ENCODE results near the gene FUCA1.
"Not testable (repeated sequence)": the region's sequence is repeated elsewhere in the genome, so short reads cannot be mapped to it uniquely, and the experiment has no call there.

The FUCA1 gene

DNA sequence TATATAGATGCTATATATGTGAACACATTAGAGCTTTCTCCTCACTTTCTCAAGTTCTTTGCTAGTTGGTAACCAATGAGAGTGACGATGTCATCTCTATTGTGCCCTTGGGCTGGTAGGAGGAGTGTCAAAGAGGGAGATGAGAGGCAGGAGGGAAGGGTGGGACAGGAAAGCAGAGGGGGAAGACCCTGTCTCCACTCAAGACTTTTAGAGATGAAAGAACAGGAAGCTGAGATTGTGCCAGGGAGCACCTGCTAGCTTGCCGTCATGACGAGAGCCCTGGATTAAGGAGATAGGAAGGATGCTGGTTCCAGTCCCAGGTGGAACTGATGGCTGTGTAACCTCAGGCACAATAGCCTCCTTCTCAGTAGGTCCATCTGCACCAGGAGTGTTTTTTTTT, 28.4 kb upstream of the FUCA1 start:
- DNase-seq (ENCODE audit: low read depth in 2 of 2, low spot score in 1 of 2) = no peak

- no peak for DNase-seq (ENCODE audit: low read depth in 2 of 2, low spot score in 1 of 2)
Observed at GRCh38 chr1:23895993-23896392, 27.9 kb upstream of the FUCA1 start.

- DNase-seq (ENCODE audit: low read depth in 2 of 2, low spot score in 1 of 2) = no peak
Observed at GRCh38 chr1:23895082-23895481, 27.0 kb upstream of the FUCA1 start.

GRCh38 chr1:23889074-23889473, 21.0 kb upstream of the FUCA1 start:
- DNase-seq (ENCODE audit: low read depth in 2 of 2, low spot score in 1 of 2) = no peak

DNA sequence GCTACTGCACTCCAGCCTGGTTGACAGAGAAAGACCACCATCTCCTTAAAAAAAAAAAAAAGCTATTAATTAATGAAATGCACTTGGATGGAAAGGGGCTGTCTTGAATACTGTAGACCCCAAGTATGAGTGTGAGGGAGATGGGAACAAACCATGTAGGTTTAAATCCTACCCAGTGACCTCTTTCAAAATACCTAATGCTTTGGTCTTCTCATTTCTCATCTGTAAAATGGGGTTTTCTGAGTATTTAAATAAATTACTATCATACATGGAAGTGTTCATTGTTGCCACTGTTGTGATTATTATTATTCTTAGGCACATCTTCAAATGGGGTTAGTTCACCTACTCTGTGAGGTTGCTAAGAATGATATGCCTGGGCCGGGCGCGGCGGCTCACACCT, 17.1 kb upstream of the FUCA1 start:
- DNase-seq (ENCODE audit: low read depth in 2 of 2, low spot score in 1 of 2) = no peak

- DNase-seq (ENCODE audit: low read depth in 2 of 2, low spot score in 1 of 2) = no peak
Observed at GRCh38 chr1:23882746-23883145, 14.7 kb upstream of the FUCA1 start.

DNA sequence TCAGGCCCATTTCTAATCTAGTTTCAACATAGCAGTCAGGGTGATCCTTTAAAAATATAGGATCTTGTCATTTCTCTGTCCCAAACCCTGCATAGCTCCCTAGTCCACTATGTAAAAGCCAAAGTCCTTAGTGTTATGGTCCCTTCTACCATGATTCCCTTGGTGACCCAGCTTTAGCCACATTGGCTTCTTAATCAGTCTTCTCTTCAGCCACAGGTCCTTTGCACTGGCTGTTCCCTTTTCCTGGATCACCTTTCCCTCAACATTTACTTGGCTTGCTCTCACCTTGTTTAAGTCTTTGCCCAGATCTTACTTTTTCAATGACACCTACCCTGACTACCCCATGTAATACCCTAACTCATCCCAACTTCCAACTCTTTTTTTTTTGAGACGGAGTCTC, 11.7 kb upstream of the FUCA1 start:
- DNase-seq (ENCODE audit: low read depth in 2 of 2, low spot score in 1 of 2) = no peak

DNA sequence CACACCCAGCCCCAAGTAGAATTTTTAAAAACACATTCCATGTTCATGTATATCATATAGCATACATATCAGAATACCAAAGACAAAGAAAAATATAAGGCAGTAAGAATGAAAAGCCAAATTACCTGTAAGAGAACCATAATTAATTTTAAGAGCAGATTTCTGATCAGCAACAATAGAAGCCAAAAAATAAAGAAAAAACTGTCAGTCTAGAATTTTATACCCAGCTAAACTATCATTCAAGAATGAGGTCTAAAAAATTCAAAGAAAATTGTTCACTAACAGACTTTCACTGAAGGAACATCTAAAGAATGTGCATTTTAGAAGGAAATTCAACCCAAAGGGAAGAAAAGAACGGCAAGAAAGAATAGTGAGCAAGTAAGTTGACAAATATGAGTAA, 10.6 kb upstream of the FUCA1 start:
- DNase-seq (ENCODE audit: low read depth in 2 of 2, low spot score in 1 of 2) = no peak

GRCh38 chr1:23875382-23875781, 7.3 kb upstream of the FUCA1 start:
- no peak for DNase-seq (ENCODE audit: low read depth in 2 of 2, low spot score in 1 of 2)

- DNase-seq (ENCODE audit: low read depth in 2 of 2, low spot score in 1 of 2) = no peak
Observed at GRCh38 chr1:23872421-23872820, 4.3 kb upstream of the FUCA1 start.

DNA sequence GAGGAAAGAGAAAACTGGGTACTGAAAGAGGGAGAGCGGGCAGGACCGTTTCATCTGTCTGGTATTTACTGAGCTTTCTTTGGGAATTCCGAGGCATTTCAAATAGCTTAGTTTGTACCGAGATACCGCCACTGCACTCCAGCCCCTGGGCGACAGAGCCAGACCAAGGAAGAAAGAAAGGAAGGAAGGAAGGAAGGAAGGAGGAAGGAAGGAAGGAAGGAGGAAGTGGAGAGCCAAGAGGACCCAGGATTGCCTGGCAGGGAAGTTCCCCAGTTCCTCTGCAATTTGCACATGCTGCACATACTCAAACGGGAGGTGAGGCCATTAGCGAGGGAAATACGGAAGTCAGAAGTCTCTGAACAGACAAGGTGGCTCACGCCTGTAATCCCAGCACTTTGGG, 961 bp upstream of the FUCA1 start:
- no peak for DNase-seq (ENCODE audit: low read depth in 2 of 2, low spot score in 1 of 2)

GRCh38 chr1:23868557-23869016, 497 bp upstream of the FUCA1 start:
- DNase-seq (ENCODE audit: low read depth in 2 of 2, low spot score in 1 of 2) = no peak

DNA sequence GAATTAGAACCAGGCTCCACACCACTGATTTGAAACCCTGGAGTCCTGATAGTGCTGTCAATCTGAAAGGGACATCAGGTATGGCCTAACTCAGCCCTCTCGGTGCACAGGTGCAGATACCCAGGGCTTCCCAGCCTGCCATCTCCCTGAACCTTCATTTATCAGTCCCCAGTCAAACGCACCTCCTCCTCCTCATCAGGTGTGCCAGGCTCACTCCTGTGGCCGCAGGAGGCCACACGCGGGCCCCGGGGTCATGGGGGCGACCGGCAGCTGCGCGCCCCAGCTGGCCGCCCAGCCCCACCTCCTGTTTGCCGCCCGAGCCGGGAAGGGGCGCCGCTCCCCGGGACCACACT, 572 bp downstream of the FUCA1 start:
- DNase-seq (ENCODE audit: low read depth in 2 of 2, low spot score in 1 of 2) = no peak

- DNase-seq (ENCODE audit: low read depth in 2 of 2, low spot score in 1 of 2) = no peak
Observed at GRCh38 chr1:23865543-23865930, 2.6 kb downstream of the FUCA1 start.

GRCh38 chr1:23864801-23865542, 3.1 kb downstream of the FUCA1 start:
- DNase-seq (ENCODE audit: low read depth in 2 of 2, low spot score in 1 of 2) = no peak

DNA sequence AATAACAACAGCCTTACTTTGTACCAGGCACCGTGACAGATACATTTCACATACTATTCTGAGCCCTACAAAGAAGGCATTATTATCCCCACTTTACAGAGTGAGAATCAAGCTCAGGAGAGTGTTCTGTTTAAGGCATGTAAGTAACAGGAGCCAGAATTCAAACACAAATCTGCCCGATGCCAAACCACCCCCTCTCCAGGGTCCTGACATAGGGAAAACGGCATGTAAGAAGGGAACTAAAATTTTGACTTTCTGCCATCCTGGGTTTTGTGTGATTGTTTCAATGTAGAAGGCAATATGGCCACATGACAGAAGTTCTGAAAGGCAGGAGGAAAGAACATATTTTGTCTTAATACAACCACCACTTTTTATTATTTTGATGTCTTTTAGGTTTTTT, 5.5 kb downstream of the FUCA1 start:
- no peak for DNase-seq (ENCODE audit: low read depth in 2 of 2, low spot score in 1 of 2)

GRCh38 chr1:23854568-23854967, 13.5 kb downstream of the FUCA1 start:
- DNase-seq (ENCODE audit: low read depth in 2 of 2, low spot score in 1 of 2) = no peak

DNA sequence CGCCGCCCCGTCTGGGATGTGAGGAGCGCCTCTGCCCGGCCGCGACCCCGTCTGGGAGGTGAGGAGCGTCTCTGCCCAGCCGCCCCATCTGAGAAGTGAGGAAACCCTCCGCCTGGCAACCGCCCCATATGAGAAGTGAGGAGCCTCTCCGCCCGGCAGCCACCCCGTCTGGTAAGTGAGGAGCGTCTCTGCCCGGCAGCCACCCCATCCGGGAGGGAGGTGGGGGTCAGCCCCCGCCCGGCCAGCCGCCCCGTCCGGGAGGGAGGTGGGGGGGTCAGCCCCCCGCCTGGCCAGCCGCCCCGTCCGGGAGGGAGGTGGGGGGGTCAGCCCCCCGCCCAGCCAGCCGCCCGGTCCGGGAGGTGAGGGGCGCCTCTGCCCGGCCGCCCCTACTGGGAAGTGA, 15.0 kb downstream of the FUCA1 start:
- DNase-seq (ENCODE audit: low read depth in 2 of 2, low spot score in 1 of 2) = not testable (repeated sequence)

DNA sequence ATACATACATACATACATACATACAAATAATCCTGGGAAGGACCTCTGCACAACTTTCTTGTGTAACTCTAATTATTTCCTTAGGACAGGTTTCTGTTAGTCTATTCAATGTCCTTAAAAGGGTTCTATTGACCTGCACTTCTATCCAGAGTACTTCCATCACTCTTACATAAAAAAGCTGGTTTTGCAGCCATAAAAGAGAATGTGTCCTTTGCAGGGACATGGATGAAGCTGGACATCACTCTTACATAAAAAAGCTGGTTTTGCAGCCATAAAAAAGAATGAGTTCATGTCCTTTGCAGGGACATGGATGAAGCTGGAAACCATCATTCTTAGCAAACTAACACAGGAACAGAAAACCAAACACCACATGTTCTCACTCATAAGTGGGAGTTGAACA, 16.7 kb downstream of the FUCA1 start:
- DNase-seq (ENCODE audit: low read depth in 2 of 2, low spot score in 1 of 2) = not testable (repeated sequence)

DNA sequence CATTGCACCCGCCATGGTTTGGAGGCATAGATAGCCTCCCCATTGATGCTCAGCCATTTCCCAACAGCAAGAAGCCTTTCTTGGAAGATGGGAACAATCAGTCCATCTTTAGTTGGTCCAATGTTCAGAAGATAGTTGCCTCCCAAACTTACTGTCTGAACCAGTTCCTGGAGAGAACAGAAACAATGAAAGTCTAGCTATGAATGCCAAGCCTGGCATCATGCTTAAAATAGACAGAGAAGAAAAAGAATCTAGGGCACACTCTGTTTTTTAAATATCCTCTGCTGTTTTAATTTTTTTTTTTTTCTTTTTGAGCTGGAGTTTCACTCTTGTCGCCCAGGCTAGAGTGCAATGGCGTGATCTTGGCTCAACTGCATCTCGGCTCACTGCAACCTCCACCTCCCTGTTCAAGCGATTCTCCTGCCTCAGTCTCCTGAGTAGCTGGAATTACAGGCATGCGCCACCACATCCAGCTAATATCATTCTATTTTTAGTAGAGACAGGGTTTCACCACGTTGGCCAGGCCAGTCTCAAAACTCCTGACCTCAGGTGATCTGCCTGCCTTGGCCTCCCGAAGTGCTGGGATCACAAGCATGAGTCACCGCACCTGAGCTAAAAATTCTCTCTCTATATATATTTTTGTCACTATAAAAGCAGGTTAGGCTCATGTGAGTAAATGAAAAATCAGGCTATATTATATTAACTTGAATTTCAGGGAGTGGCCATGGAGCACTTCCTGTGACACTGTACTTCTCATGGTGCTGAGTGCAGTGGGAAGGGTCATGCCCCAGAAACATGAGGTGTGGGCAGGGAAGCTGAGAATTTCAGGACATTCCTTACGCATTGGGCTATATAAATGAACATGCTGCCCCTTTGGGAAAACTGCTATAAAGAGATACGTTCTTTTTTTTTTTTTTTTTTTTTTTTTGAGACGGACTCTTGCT, 19.1 kb downstream of the FUCA1 start:
- DNase-seq (ENCODE audit: low read depth in 2 of 2, low spot score in 1 of 2) = no peak

- not testable (repeated sequence) for DNase-seq (ENCODE audit: low read depth in 2 of 2, low spot score in 1 of 2)
Observed at GRCh38 chr1:23847482-23848095, 20.5 kb downstream of the FUCA1 start.

GRCh38 chr1:23845163-23845562, 22.9 kb downstream of the FUCA1 start:
- DNase-seq (ENCODE audit: low read depth in 2 of 2, low spot score in 1 of 2) = no peak
